ENCODE measurements around the gene PIGQ.

PIGQ gene

DNA sequence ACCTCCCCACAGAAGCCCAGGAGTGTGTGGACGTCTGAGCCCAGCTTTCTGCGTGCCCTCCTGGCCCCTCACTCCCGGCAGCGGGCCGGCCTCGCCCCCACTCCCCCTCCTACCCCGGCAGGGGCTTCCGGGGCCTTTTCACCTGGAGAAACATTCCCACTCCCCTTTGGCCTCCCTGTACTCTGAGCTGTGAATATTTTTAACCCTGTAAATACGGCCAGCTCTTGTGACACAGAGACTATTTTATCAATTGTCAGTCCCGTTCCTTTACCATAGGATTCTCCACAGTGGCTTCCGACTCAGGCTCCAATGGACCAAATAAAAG lies 15.5 kb upstream of the PIGQ start:
- no peaks in the 10 kb centered on the region for H3K36me3 ChIP-seq (ENCODE audit: low read length)
- H4K20me1 ChIP-seq (ENCODE audit: low read depth, low read length): no peaks in the 10 kb centered on the region
- H3K27me3 ChIP-seq (ENCODE audit: low read length): no peaks in the 10 kb centered on the region
- TF ChIP-seq, protein P1, sequence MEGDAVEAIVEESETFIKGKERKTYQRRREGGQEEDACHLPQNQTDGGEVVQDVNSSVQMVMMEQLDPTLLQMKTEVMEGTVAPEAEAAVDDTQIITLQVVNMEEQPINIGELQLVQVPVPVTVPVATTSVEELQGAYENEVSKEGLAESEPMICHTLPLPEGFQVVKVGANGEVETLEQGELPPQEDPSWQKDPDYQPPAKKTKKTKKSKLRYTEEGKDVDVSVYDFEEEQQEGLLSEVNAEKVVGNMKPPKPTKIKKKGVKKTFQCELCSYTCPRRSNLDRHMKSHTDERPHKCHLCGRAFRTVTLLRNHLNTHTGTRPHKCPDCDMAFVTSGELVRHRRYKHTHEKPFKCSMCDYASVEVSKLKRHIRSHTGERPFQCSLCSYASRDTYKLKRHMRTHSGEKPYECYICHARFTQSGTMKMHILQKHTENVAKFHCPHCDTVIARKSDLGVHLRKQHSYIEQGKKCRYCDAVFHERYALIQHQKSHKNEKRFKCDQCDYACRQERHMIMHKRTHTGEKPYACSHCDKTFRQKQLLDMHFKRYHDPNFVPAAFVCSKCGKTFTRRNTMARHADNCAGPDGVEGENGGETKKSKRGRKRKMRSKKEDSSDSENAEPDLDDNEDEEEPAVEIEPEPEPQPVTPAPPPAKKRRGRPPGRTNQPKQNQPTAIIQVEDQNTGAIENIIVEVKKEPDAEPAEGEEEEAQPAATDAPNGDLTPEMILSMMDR (IDR thresholded peaks at IDR 0.05; ENCODE audit: insufficient read depth, low read length, poor library complexity, severe bottlenecking): no peak
- TF ChIP-seq EZH2phosphoT487 (conservative IDR thresholded peaks at IDR 0.05; ENCODE audit: low read length): no peak
- H3K4me2 ChIP-seq (ENCODE audit: low read depth, low read length, poor library complexity, severe bottlenecking): no peak overlapping the region
- no peak overlapping the region for H2AFZ ChIP-seq (ENCODE audit: low read depth, low read length, severe bottlenecking)
- H3K9ac ChIP-seq (ENCODE audit: low read length): no peak overlapping the region
- H3K9me2 ChIP-seq (replicated peaks; ENCODE audit: insufficient read depth, low read length): no peaks in the 10 kb centered on the region
- no peaks in the 10 kb centered on the region for H3K9me3 ChIP-seq (ENCODE audit: insufficient read depth, low read length)
- H3K79me2 ChIP-seq (ENCODE audit: insufficient read depth, low read length): no peaks in the 10 kb centered on the region
- no peaks in the 10 kb centered on the region for H3F3A ChIP-seq (ENCODE audit: insufficient read depth)
- no peak overlapping the region for H3K4me3 ChIP-seq (ENCODE audit: insufficient read depth, low read length, poor library complexity, severe bottlenecking)
- no peak overlapping the region for H3K27ac ChIP-seq (ENCODE audit: low read depth, low read length)

DNA sequence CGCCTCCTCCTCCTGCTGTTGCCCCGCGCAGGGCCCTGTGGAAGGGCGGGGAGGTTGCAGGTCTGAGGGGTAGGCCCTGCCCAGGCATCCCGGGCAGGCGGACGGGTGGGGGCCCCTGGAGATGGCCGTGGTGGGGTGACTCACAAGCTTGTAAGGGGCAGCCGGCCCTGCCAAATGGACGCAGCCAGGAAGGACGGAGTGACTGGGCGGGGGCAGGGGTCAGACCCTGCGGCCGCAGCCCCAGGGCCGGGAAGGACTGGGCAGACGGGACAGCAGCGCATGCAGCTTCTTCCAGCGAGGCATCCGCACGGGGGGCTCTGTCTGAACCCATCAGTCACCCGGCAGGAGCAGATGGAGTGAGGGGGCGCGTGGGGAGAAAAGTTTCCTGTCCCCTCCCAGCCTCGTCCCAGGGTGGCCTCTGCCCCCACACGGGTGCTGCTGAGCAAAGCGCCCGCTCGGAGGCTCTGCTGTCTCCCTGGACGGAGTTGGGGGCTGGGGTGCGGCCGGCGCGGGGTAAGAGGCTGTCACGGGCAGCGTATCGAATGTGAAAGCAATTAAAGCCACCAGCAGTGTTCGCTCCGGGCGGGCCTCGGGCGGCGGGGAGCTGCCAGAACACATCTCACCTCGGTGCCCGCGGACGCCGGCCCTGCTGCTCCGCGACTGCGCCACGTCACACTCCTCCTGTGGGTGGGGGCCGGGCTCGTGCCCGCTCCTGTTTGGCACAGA lies 15.0 kb upstream of the PIGQ start:
- Histone ChIP-seq H3K9ac (ENCODE audit: low read length) (no peak overlapping the region), H3K4me3 (ENCODE audit: insufficient read depth, low read length, poor library complexity, severe bottlenecking) (no peak overlapping the region), H3K36me3 (ENCODE audit: low read length) (no peaks in the 10 kb centered on the region), H2AFZ (ENCODE audit: low read depth, low read length, severe bottlenecking) (no peak overlapping the region), H3K4me2 (ENCODE audit: low read depth, low read length, poor library complexity, severe bottlenecking) (no peak overlapping the region), H3F3A (ENCODE audit: insufficient read depth) (no peaks in the 10 kb centered on the region), H3K9me2 (replicated peaks; ENCODE audit: insufficient read depth, low read length) (no peaks in the 10 kb centered on the region), H3K9me3 (ENCODE audit: insufficient read depth, low read length) (no peaks in the 10 kb centered on the region), H3K27ac (ENCODE audit: low read depth, low read length) (no peak overlapping the region), H4K20me1 (ENCODE audit: low read depth, low read length) (no peaks in the 10 kb centered on the region), H3K79me2 (ENCODE audit: insufficient read depth, low read length) (no peaks in the 10 kb centered on the region), H3K27me3 (ENCODE audit: low read length) (no peaks in the 10 kb centered on the region)
- TF ChIP-seq EZH2phosphoT487 (conservative IDR thresholded peaks at IDR 0.05; ENCODE audit: low read length): no peak
- TF ChIP-seq, protein P1 (IDR thresholded peaks at IDR 0.05; ENCODE audit: insufficient read depth, low read length, poor library complexity, severe bottlenecking): no peak

DNA sequence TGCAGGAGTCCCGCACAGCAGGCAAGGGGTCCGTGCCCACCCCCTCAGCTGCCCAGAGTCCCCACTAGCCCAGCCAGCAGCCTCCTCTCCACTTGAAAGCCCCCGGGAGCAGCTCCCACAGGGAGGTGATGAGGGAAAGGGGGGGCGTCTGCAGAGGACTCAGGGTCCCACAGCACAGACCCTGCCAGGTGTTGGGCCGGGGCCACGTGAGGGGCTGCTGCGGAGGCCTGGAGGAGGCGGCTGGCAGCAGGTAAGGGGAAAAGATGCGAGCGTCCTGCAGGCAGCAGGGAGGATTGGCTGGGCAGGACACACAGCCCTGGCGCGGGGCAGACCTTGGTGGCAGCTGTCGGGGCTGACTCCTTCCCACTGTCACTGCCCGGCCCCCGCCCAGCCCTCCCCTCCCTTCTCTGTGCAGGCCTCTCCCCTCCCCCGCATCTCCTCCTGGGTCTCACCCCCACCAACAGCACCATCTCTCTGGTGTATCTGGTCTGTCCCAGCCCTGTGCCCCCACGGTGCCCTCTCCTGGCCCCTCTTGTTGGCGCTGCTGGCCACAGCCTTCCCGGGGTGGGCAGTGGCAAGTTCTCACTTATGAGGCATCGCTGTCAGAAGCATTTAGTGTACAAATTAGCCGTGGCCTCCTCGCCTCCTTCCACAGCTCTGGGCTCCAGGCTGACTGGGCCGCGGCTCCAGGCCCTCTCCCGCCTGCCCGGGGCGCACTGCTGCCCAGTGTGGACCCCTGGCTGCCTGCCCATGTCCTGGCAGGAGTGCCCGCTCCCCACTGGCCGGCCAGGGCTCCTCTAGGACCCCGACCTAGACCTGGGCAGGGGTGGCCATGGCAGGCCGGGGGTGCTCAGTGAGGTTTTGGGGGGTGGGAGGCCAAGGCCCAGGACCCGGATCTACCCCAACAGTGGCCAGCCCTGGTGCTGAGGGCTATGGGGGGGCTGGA lies 14.0 kb upstream of the PIGQ start:
- Histone ChIP-seq H3K4me3 (ENCODE audit: insufficient read depth, low read length, poor library complexity, severe bottlenecking) (no peak overlapping the region), H3K9me3 (ENCODE audit: insufficient read depth, low read length) (no peaks in the 10 kb centered on the region), H3F3A (ENCODE audit: insufficient read depth) (no peaks in the 10 kb centered on the region), H2AFZ (ENCODE audit: low read depth, low read length, severe bottlenecking) (no peak overlapping the region), H3K4me2 (ENCODE audit: low read depth, low read length, poor library complexity, severe bottlenecking) (no peak overlapping the region), H3K9ac (ENCODE audit: low read length) (no peak overlapping the region), H3K9me2 (replicated peaks; ENCODE audit: insufficient read depth, low read length) (no peaks in the 10 kb centered on the region), H3K27ac (ENCODE audit: low read depth, low read length) (no peak overlapping the region), H4K20me1 (ENCODE audit: low read depth, low read length) (no peaks in the 10 kb centered on the region), H3K36me3 (ENCODE audit: low read length) (no peaks in the 10 kb centered on the region), H3K27me3 (ENCODE audit: low read length) (no peaks in the 10 kb centered on the region), H3K79me2 (ENCODE audit: insufficient read depth, low read length) (no peaks in the 10 kb centered on the region)
- TF ChIP-seq, protein P1 (IDR thresholded peaks at IDR 0.05; ENCODE audit: insufficient read depth, low read length, poor library complexity, severe bottlenecking): no peak
- TF ChIP-seq EZH2phosphoT487 (conservative IDR thresholded peaks at IDR 0.05; ENCODE audit: low read length): no peak
